Upper lobe of right lung (tissue), 1 donor: ENCODE measurements around the gene GSG1. TPM values are rescaled to one million over a fixed set of nuclear protein-coding genes. Genes with fewer than 3 reads are reported as not detected.

Experiments used
- ATAC-seq: fragments of 200-7000 bp; cut with Tn5 transposase; one replicate; pipeline ENCODE4 v1.9.1; 2020; ENCODE audit warnings: mild to moderate bottlenecking, moderate library complexity
- DNase-seq: peaks from one replicate; pipeline ENCODE4 v3.0.0-alpha.2; 2020
- H3K27ac ChIP-seq: fragments of 200-600 bp; one replicate; pipeline ENCODE4 v1.8.0; 2022
- H3K27me3 ChIP-seq: fragments of 200-600 bp; one replicate; pipeline ENCODE4 v1.8.0; 2022; ENCODE audit warnings: mild to moderate bottlenecking
- H3K36me3 ChIP-seq: fragments of 200-600 bp; one replicate; pipeline ENCODE4 v1.8.0; 2022
- H3K4me1 ChIP-seq: fragments of 200-600 bp; one replicate; pipeline ENCODE4 v1.8.0; 2022
- H3K4me3 ChIP-seq: fragments of 200-600 bp; one replicate; pipeline ENCODE4 v1.8.0; 2022; ENCODE audit warnings: mild to moderate bottlenecking
- H3K9me3 ChIP-seq: fragments of 200-600 bp; one replicate; pipeline ENCODE4 v1.8.0; 2022
- intact Hi-C: fragments of 100-400 bp; cut with DNase I; formaldehyde crosslinking; loops from one replicate; pipeline ENCODE4 v1.11.0; 2022
- total RNA-seq: library from RNA; stranded (reverse); fragmentation: NEBNext Ultra II Directional; extraction: Animal tissue kit (Norgen Biotek cat#: 25700); gene quantifications from one replicate; pipeline ENCODE4 v1.2.1, GENCODE V29; 2021
- TF ChIP-seq, protein P1 (sequence below): fragments of 200-600 bp; IDR thresholded peaks from one replicate; pipeline ENCODE4 v1.8.0; 2022; ENCODE audit warnings: antibody characterized with exemption
- donor health status: DM: no; HTN: yes; CAD: no; lungs with severe emphysema.

GSG1 gene
- total RNA-seq, 1 donor from 2014 or later, result not detected

GRCh38 chr12:13147688-13148484 lies 44.4 kb upstream of the GSG1 start:
- peak overlapping the region; percentile 56 for H3K27ac ChIP-seq
- no peaks in the 10 kb centered on the region for H3K27me3 ChIP-seq
- DNase-seq (peak; percentile 76), ATAC-seq (peak; percentile 76)
- intact Hi-C loops, result no loop called here
- no peaks in the 10 kb centered on the region for H3K36me3 ChIP-seq
- TF ChIP-seq, protein P1, sequence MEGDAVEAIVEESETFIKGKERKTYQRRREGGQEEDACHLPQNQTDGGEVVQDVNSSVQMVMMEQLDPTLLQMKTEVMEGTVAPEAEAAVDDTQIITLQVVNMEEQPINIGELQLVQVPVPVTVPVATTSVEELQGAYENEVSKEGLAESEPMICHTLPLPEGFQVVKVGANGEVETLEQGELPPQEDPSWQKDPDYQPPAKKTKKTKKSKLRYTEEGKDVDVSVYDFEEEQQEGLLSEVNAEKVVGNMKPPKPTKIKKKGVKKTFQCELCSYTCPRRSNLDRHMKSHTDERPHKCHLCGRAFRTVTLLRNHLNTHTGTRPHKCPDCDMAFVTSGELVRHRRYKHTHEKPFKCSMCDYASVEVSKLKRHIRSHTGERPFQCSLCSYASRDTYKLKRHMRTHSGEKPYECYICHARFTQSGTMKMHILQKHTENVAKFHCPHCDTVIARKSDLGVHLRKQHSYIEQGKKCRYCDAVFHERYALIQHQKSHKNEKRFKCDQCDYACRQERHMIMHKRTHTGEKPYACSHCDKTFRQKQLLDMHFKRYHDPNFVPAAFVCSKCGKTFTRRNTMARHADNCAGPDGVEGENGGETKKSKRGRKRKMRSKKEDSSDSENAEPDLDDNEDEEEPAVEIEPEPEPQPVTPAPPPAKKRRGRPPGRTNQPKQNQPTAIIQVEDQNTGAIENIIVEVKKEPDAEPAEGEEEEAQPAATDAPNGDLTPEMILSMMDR, result no peak
- no peak overlapping the region for H3K4me3 ChIP-seq
- H3K9me3 ChIP-seq, result no peaks in the 10 kb centered on the region
- peaks cover 39% of the 10 kb centered on the region for H3K4me1 ChIP-seq

DNA sequence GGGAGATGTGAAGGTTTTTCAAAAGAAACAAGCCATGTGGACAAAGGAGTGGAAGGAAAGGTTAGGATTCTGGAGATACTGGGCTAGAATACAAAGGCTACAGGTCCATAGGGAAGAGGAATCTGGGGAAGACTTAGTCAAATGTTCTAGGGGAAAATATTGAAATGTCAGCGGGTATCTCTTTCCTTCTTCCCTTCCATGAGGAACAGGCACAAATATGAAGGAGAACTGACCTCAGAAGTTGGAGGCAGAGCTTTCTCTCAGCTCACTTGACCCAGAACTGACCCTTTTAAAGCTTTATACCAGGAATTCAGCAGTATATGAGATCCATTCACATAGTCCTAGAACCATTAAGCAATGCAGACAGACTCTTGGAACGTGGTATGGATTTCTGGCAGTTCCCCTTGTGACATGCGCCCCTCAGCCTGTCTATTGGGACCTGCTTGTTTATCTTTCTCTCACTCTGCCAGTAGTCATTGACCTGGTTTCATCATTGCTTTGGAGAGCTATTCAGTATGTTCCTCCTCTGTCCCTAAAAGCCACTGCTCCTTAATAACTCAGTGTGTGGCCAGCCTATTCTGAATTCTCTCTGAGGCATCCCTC lies 43.0 kb upstream of the GSG1 start:
- no peak for DNase-seq
- Histone ChIP-seq H3K36me3 (no peaks in the 10 kb centered on the region), H3K9me3 (no peaks in the 10 kb centered on the region), H3K27me3 (no peaks in the 10 kb centered on the region), H3K4me3 (no peak overlapping the region), H3K27ac (peak overlapping the region; percentile 43), H3K4me1 (peaks cover 39% of the 10 kb centered on the region)
- intact Hi-C loops, result no loop called here
- ATAC-seq, result peak; percentile 72
- TF ChIP-seq, protein P1, result no peak

GRCh38 chr12:13144266-13144828 lies 40.9 kb upstream of the GSG1 start:
- intact Hi-C loops, result no loop called here
- peaks cover 39% of the 10 kb centered on the region for H3K4me1 ChIP-seq
- ATAC-seq (peak; percentile 24), DNase-seq (no peak)
- H3K36me3 ChIP-seq, result no peaks in the 10 kb centered on the region
- H3K4me3 ChIP-seq, result no peak overlapping the region
- TF ChIP-seq, protein P1, result no peak
- no peaks in the 10 kb centered on the region for H3K9me3 ChIP-seq
- no peak overlapping the region for H3K27ac ChIP-seq
- H3K27me3 ChIP-seq, result no peaks in the 10 kb centered on the region

- H3K4me1 ChIP-seq, result peaks cover 36% of the 10 kb centered on the region
- no peak for DNase-seq
- no peaks in the 10 kb centered on the region for H3K27me3 ChIP-seq
- intact Hi-C loops, result no loop called here
- no peak overlapping the region for H3K4me3 ChIP-seq
- no peak overlapping the region for H3K27ac ChIP-seq
- no peaks in the 10 kb centered on the region for H3K36me3 ChIP-seq
- TF ChIP-seq, protein P1, result no peak
- H3K9me3 ChIP-seq, result no peaks in the 10 kb centered on the region
- ATAC-seq, result peak; percentile 75
Observed at GRCh38 chr12:13142747-13143146, 39.3 kb upstream of the GSG1 start.

- Histone ChIP-seq H3K9me3 (no peaks in the 10 kb centered on the region), H3K4me3 (no peak overlapping the region), H3K4me1 (peaks cover 27% of the 10 kb centered on the region), H3K36me3 (no peaks in the 10 kb centered on the region), H3K27me3 (no peaks in the 10 kb centered on the region), H3K27ac (no peak overlapping the region)
- ATAC-seq (no peak), DNase-seq (no peak)
- intact Hi-C loops, result no loop called here
- TF ChIP-seq, protein P1, result no peak
Observed at GRCh38 chr12:13141686-13142085, 38.2 kb upstream of the GSG1 start.
